Measurements from ENCODE around the gene MAP2K6.

MAP2K6 gene

DNA sequence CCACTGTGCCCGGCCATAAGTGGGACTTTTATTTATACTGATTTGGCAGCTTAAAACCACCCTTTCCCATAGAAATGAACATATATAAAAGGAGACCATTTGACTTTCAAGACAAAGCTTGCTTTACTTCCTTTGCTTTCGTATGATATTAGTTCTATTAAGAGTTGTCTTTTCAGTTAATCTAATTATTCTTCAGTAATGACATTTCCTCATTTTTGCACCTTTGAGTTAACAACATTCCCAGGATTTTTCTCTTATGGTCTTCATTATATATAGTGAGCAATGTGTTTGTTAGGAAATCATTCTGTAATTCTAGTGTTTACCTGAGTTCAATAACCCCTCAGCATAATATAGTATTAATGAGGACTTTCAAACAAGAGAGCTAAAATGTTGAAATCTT, 173.8 kb downstream of the MAP2K6 start:
- DNase-seq, result no peak

- DNase-seq, result no peak
Observed at GRCh38 chr17:69588827-69589239, 174.3 kb downstream of the MAP2K6 start.

- no peak for DNase-seq
Observed at GRCh38 chr17:69590671-69591070, 176.2 kb downstream of the MAP2K6 start.

- DNase-seq, result no peak
Observed at GRCh38 chr17:69592692-69593350, 178.3 kb downstream of the MAP2K6 start.

GRCh38 chr17:69593351-69593715, 178.8 kb downstream of the MAP2K6 start:
- DNase-seq, result no peak

GRCh38 chr17:69593716-69594115, 179.2 kb downstream of the MAP2K6 start:
- DNase-seq, result no peak

DNA sequence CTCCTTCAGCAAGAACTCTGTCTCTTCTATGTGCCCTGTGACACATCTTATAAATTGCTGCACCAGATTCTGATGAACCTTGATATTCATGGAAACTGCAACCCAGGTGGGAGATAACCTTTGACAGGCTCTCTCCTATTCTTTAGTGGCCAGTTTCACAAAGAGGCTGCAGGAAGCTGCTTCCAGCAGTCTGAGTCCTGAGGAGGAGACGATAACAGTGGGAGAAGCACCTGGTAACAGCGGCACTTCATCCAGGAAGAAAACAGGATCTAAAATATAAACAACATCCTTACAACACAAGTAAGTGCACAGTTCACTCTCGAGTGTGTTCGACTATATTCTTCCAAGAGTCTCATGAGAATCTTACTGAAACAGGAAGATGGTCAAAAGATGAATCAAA, 180.1 kb downstream of the MAP2K6 start:
- DNase-seq, result no peak

- DNase-seq, result no peak
Observed at GRCh38 chr17:69596141-69596540, 181.6 kb downstream of the MAP2K6 start.

DNA sequence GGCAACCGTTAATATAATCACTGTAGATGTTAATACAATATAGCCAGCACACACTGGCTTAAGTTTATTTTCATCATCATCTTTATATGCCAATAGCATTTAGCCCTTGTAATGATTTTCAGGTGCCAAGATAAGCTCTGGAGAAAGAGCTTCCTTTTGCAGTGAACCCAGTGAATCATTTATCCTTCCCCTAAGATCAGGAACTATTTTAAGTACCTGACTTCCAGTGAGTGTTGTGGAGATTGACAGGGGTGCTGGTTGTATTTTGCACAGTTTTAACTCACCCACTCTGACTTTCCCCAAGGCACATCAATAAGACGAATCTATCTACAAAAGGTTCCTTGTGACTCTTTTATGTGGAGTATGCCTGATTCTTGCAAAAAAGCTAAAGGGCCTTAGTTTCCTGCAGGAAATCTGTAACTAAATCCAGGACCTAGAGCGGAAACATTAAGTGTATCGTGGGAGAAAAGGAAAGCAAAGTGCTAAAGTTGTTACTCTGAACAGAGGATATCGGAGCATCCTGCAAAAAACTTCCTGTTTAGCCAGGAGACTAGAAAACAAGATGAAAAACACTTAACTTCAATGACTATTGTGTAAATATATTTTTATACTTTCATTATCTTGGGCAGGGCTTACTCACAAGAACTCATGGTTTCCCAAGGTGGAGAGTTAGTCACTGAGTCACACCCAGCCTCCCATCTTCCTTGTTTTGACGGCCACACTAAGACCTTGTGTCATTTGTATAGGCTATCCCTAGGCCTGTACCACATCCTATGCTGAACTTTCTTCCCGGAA, 183.6 kb downstream of the MAP2K6 start:
- no peak for DNase-seq

DNA sequence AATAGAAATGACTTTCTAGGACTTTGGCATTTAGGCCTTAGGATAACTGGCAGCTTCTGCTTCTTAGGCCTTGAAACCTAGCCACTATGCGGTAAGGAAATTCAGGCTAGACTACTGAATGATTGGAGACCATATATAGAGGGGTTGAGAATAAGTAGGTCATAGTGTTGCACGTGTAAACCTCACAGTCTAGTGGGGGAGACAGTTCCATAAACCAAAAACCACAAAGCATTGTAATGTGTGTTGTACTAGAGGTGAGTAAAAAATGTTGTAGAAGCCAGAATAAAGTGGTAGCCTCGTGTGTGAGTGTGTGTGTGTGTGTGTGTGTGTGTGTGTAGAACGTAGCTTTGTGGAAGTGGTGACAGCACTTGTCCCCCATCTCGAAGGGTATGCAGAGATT, 188.5 kb downstream of the MAP2K6 start:
- DNase-seq, result no peak
